K562 (cell line): ENCODE results near the gene ZFP30. TPM values are rescaled to one million over a fixed set of nuclear protein-coding genes. Genes with fewer than 3 reads are reported as not detected.

Experiments
- CREM ChIP-seq: IDR thresholded peaks from 2 replicates; pipeline ENCODE4 v1.6.1; 2014; ENCODE audit warnings: antibody characterized with exemption, low read depth
- GABPB1 ChIP-seq: sonication (generic); formaldehyde crosslinking; IDR thresholded peaks from 2 replicates; pipeline ENCODE4 v1.8.0; 2022; ENCODE audit warnings: mild to moderate bottlenecking, missing genetic modification reagents
- MAFG ChIP-seq: fragments of 450-650 bp; conservative IDR thresholded peaks from 2 replicates; pipeline ENCODE4 v1.6.1; 2016; ENCODE audit warnings: missing genetic modification characterization, missing compliant biosample characterization
- MGA ChIP-seq: fragments of 450-650 bp; IDR thresholded peaks from 2 replicates; pipeline ENCODE4 v1.6.1; 2016; ENCODE audit warnings: mild to moderate bottlenecking, moderate library complexity
- PATZ1 ChIP-seq: fragments of 250-450 bp; sonication (Bioruptor Pico); IDR thresholded peaks from 2 replicates; pipeline ENCODE4 v1.5.0; 2020; ENCODE audit warnings: mild to moderate bottlenecking, borderline replicate concordance
- POLR3A ChIP-seq: IDR thresholded peaks from 2 replicates; pipeline ENCODE4 v1.6.1; 2011; ENCODE audit warnings: borderline replicate concordance, mild to moderate bottlenecking, moderate library complexity; ENCODE audit not compliant: insufficient read length, insufficient read depth; ENCODE audit errors: extremely low read depth
- RBM25 ChIP-seq: fragments of 200-400 bp; formaldehyde crosslinking; IDR thresholded peaks from 2 replicates; pipeline ENCODE4 v1.6.1; 2018; ENCODE audit warnings: low read length, low read depth, moderate library complexity; ENCODE audit not compliant: severe bottlenecking
- SMAD1 ChIP-seq: fragments of 150-350 bp; IDR thresholded peaks from 2 replicates; pipeline ENCODE4 v1.6.1; 2014; ENCODE audit warnings: low read length, low read depth; ENCODE audit not compliant: partially characterized antibody
- TCF7L2 ChIP-seq: fragments of 150-350 bp; IDR thresholded peaks from 2 replicates; pipeline ENCODE4 v1.6.1; 2016; ENCODE audit warnings: low read depth, mild to moderate bottlenecking, low read length, moderate library complexity
- TEAD1 ChIP-seq, 2 experiments: fragments of 450-650 bp in 1 of 2; sonication (generic) in 1 of 2; formaldehyde crosslinking; IDR thresholded peaks; 2 replicates each; pipeline versions ENCODE4 v1.4.0 to v1.8.0; 2020 to 2022; ENCODE audit warnings: mild to moderate bottlenecking in 2 of 2, missing genetic modification reagents in 1 of 2
- ZBTB34 ChIP-seq: fragments of 250-450 bp; sonication (Bioruptor Pico); IDR thresholded peaks from 2 replicates; pipeline ENCODE4 v1.8.0; 2021; ENCODE audit warnings: mild to moderate bottlenecking, moderate library complexity
- ZNF263 ChIP-seq: sonication (generic); formaldehyde crosslinking; IDR thresholded peaks from 2 replicates; pipeline ENCODE4 v1.8.0; 2022; ENCODE audit warnings: mild to moderate bottlenecking, missing genetic modification reagents, borderline replicate concordance
- polyA plus RNA-seq, 8 experiments: library from polyadenylated mRNA; depleted of rRNA in 4 of 8; stranded (reverse) in 5 of 8; unstranded in 3 of 8; fragments of >200 nt; fragmentation: Nextera tagmentation in 2 of 8; fragmentation: Illumina TruSeq in 1 of 8; extraction: Ambion mirVana in 2 of 8; extraction: Trizol in 1 of 8; gene quantifications; 2 replicates each; pipeline versions ENCODE4 v1.2.1 to v1.2.3, GENCODE V29; 2011 to 2014; ENCODE audit warnings: inconsistent platforms in 1 of 8, missing spikeins in 1 of 8
- total RNA-seq, 7 experiments: library from RNA; depleted of rRNA in 6 of 7; stranded (reverse); fragments of >200 nt in 6 of 7; fragmentation: Illumina TruSeq in 2 of 7; extraction: Trizol in 2 of 7; gene quantifications; 2 replicates each; pipeline versions ENCODE4 v1.2.1 to v1.2.3, GENCODE V29; 2011 to 2021; ENCODE audit warnings: low replicate concordance in 1 of 7

Gene ZFP30
- total and polyA plus RNA-seq, 9 of the 15 experiments (the other 6 are each of a cell fraction or from before 2014, with no cell fraction given) = 1.1 to 11.3 (median 4.9) TPM

- TF ChIP-seq SMAD1 (no peak), CREM (peak; percentile 95), PATZ1 (CRISPR knock-in tag) (no peak), RBM25 (no peak), POLR3A (no peak), MGA (peak; percentile 64; the same call in 1 of the 2 replicates), GABPB1 (no peak), ZNF263 (no peak), TEAD1 (CRISPR knock-in tag; IDR thresholded peaks at IDR 0.05) (no peak), TCF7L2 (no peak), ZBTB34 (no peak), MAFG (no peak)
These were observed 60.8 kb downstream of the ZFP30 start, which contains the start of the genes ZNF540 and ZNF571 (continued) for GRCh38 chr19:37594304-37594981.
